Lower lobe of right lung (tissue), 2 donors: ENCODE measurements around the gene BCL2L11. TPM values are rescaled to one million over a fixed set of nuclear protein-coding genes. Genes with fewer than 3 reads are reported as not detected.

ENCODE experiments used
- ATAC-seq, 2 donors: fragments of 200-7000 bp; cut with Tn5 transposase; one replicate each; pipeline ENCODE4 v1.9.1; 2020 to 2022; ENCODE audit warnings: mild to moderate bottlenecking in 2 of 2, moderate library complexity in 2 of 2
- DNase-seq: peaks from one replicate; pipeline ENCODE4 v3.0.0-alpha.2; 2020
- H3K27ac ChIP-seq: fragments of 200-600 bp; one replicate; pipeline ENCODE4 v1.8.0; 2022
- H3K27me3 ChIP-seq: fragments of 200-600 bp; one replicate; pipeline ENCODE4 v1.8.0; 2022; ENCODE audit warnings: low read depth
- H3K36me3 ChIP-seq: fragments of 200-600 bp; one replicate; pipeline ENCODE4 v1.8.0; 2022; ENCODE audit warnings: mild to moderate bottlenecking
- H3K4me1 ChIP-seq: fragments of 200-600 bp; one replicate; pipeline ENCODE4 v1.8.0; 2022
- H3K4me3 ChIP-seq: fragments of 200-600 bp; one replicate; pipeline ENCODE4 v1.8.0; 2022; ENCODE audit warnings: mild to moderate bottlenecking
- H3K9me3 ChIP-seq: fragments of 200-600 bp; one replicate; pipeline ENCODE4 v1.8.0; 2022
- CTCF ChIP-seq: fragments of 200-600 bp; IDR thresholded peaks from one replicate; pipeline ENCODE4 v1.8.0; 2022; ENCODE audit warnings: antibody characterized with exemption, mild to moderate bottlenecking
- intact Hi-C: fragments of 100-400 bp; cut with DNase I; formaldehyde crosslinking; loops from one replicate; pipeline ENCODE4 v1.11.0; 2022
- total RNA-seq: library from RNA; stranded (reverse); fragmentation: NEBNext Ultra II Directional; extraction: Animal tissue kit (Norgen Biotek cat#: 25700); gene quantifications from one replicate; pipeline ENCODE4 v1.2.1, GENCODE V29; 2021
- donor health status: DM: no; HTN: yes; CAD: no; lungs with severe emphysema.

Gene BCL2L11
- total RNA-seq, 1 donor from 2014 or later, result 23.7 TPM

GRCh38 chr2:111173856-111174255 lies 53.1 kb downstream of the BCL2L11 start:
- no peaks in the 10 kb centered on the region for H3K36me3 ChIP-seq
- TF ChIP-seq CTCF, result no peak
- H3K9me3 ChIP-seq, result no peaks in the 10 kb centered on the region
- ATAC-seq, result no peak
- intact Hi-C loops, result no loop called here
- peaks cover 6% of the 10 kb centered on the region for H3K27me3 ChIP-seq
- DNase-seq, result no peak
- no peak overlapping the region for H3K27ac ChIP-seq
- peaks cover 4% of the 10 kb centered on the region for H3K4me1 ChIP-seq
- no peak overlapping the region for H3K4me3 ChIP-seq

GRCh38 chr2:111175615-111176014 lies 54.9 kb downstream of the BCL2L11 start:
- Histone ChIP-seq H3K27me3 (peaks cover 6% of the 10 kb centered on the region), H3K36me3 (no peaks in the 10 kb centered on the region), H3K4me1 (peaks cover 4% of the 10 kb centered on the region), H3K27ac (no peak overlapping the region), H3K4me3 (no peak overlapping the region), H3K9me3 (no peaks in the 10 kb centered on the region)
- no peak for TF ChIP-seq CTCF
- DNase-seq (no peak), ATAC-seq (no peak)
- intact Hi-C loops, result no loop called here

DNA sequence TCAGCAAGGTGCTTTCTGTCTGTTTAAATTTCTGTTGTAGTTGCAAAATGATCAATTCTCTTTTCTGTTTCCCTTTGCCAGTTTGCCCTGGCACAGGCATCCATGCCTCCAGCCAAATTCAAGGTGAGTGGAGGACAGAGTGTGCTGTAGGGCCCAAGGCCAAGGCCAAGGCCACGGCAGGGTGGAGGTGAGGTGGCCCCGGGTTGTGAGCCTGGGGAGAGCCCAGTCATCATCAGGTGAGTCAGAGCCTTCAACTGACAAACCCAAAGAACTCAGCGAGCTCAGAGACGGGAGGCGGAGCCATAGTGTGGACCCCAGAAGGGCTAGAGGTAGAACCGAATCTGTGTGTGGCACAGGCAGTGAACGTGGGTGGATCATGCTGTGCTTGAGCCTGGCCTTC lies 55.7 kb downstream of the BCL2L11 start:
- no peak for DNase-seq
- no peak for TF ChIP-seq CTCF
- Histone ChIP-seq H3K9me3 (no peaks in the 10 kb centered on the region), H3K4me3 (no peak overlapping the region), H3K27ac (no peak overlapping the region), H3K36me3 (no peaks in the 10 kb centered on the region), H3K4me1 (peaks cover 4% of the 10 kb centered on the region), H3K27me3 (peaks cover 6% of the 10 kb centered on the region)
- intact Hi-C loops, result no loop called here
- no peak for ATAC-seq

- Histone ChIP-seq H3K4me1 (peaks cover 4% of the 10 kb centered on the region), H3K9me3 (no peaks in the 10 kb centered on the region), H3K36me3 (no peaks in the 10 kb centered on the region), H3K27ac (no peak overlapping the region), H3K27me3 (peaks cover 6% of the 10 kb centered on the region), H3K4me3 (no peak overlapping the region)
- TF ChIP-seq CTCF, result no peak
- DNase-seq (no peak), ATAC-seq (peak; percentile 42 to 46)
- intact Hi-C loops, result no loop called here
These were observed 56.2 kb downstream of the BCL2L11 start for GRCh38 chr2:111176867-111177266.

- Histone ChIP-seq H3K4me3 (no peak overlapping the region), H3K4me1 (peaks cover 4% of the 10 kb centered on the region), H3K27me3 (no peaks in the 10 kb centered on the region), H3K36me3 (no peaks in the 10 kb centered on the region), H3K27ac (no peak overlapping the region), H3K9me3 (no peaks in the 10 kb centered on the region)
- no peak for ATAC-seq
- TF ChIP-seq CTCF, result no peak
- DNase-seq, result no peak
- intact Hi-C loops, result no loop called here
These were observed 57.6 kb downstream of the BCL2L11 start for GRCh38 chr2:111178296-111178695.
